Activated CD8-positive, alpha-beta memory T cell treated with anti-CD3 and anti-CD28 coated beads for 24 hours (primary cell): ENCODE measurements around the gene PTGDR2.

Experiments used
- DNase-seq: peaks from one replicate; pipeline ENCODE4 v3.0.0-alpha.2; 2020

Gene PTGDR2

GRCh38 chr11:60801194-60801593 lies 54.6 kb downstream of the PTGDR2 start:
- DNase-seq = no peak
